A673 (cell line): ENCODE measurements around the gene BLVRA. TPM values are rescaled to one million over a fixed set of nuclear protein-coding genes. Genes with fewer than 3 reads are reported as not detected.
"Not testable (repeated sequence)": the region's sequence is repeated elsewhere in the genome, so short reads cannot be mapped to it uniquely, and the experiment has no call there.

Experiments used
- BruUV-seq: library from RNA; stranded (reverse); fragments of 400-500 nt; replicated peaks from 2 replicates; lab custom pipeline; 2021; lab: Mats Ljungman, UMichigan
- CTCF ChIA-PET: fragments of 300-600 bp; sonication (Branson Sonifier 250); formaldehyde crosslinking; loops from one replicate; lab custom pipeline; 2022; ENCODE audit warnings: antibody characterized with exemption; lab: Charles Lee
- POLR2A ChIA-PET: fragments of 300-600 bp; sonication (Branson Sonifier 250); formaldehyde crosslinking; loops from one replicate; lab custom pipeline; 2022; ENCODE audit warnings: antibody characterized with exemption; ENCODE audit not compliant: low non-redundant PET; lab: Charles Lee
- DNase-seq: peaks from one replicate; pipeline ENCODE4 v3.0.0-alpha.2; 2015; ENCODE audit warnings: low spot score
- H3K27ac ChIP-seq: fragments of 200-600 bp; sonication (generic); 2 replicates; pipeline ENCODE4 v1.5.1; 2016; ENCODE audit warnings: mixed run types, low read depth, mild to moderate bottlenecking, mixed read lengths, antibody characterized with exemption, low read length; ENCODE audit not compliant: poor library complexity, severe bottlenecking
- H3K27me3 ChIP-seq: fragments of 200-600 bp; sonication (generic); replicated peaks from 2 replicates; pipeline ENCODE4 v1.6.1; 2017; ENCODE audit warnings: mixed run types, low read depth, mild to moderate bottlenecking, mixed read lengths, antibody characterized with exemption, low read length; ENCODE audit not compliant: insufficient read depth, poor library complexity
- H3K36me3 ChIP-seq: fragments of 200-600 bp; sonication (generic); 2 replicates; pipeline ENCODE4 v1.6.1; 2016; ENCODE audit warnings: mixed run types, mild to moderate bottlenecking, mixed read lengths, antibody characterized with exemption, low read length; ENCODE audit not compliant: insufficient read depth, poor library complexity, severe bottlenecking
- H3K4me1 ChIP-seq: fragments of 200-600 bp; sonication (generic); 2 replicates; pipeline ENCODE4 v1.6.1; 2017; ENCODE audit warnings: mixed run types, mild to moderate bottlenecking, mixed read lengths, antibody characterized with exemption, low read length; ENCODE audit not compliant: insufficient read depth, poor library complexity, severe bottlenecking
- H3K4me3 ChIP-seq: fragments of 200-600 bp; sonication (generic); 2 replicates; pipeline ENCODE4 v1.5.1; 2016; ENCODE audit warnings: low read depth, mixed run types, mild to moderate bottlenecking, mixed read lengths, low read length; ENCODE audit not compliant: poor library complexity, severe bottlenecking
- H3K9me3 ChIP-seq: fragments of 200-600 bp; sonication (generic); 2 replicates; pipeline ENCODE4 v1.6.1; 2016; ENCODE audit warnings: mixed run types, low read depth, mild to moderate bottlenecking, mixed read lengths, antibody characterized with exemption, low read length; ENCODE audit not compliant: poor library complexity, severe bottlenecking
- CTCF ChIP-seq: fragments of 300-800, 200-600 bp; sonication (generic); conservative IDR thresholded peaks from 2 replicates; pipeline ENCODE4 v1.5.1; 2017; ENCODE audit warnings: low read depth, mild to moderate bottlenecking, antibody characterized with exemption, low read length, moderate library complexity, mixed read lengths
- EZH2 ChIP-seq: fragments of 200-600 bp; sonication (generic); IDR thresholded peaks from 2 replicates; pipeline ENCODE4 v1.6.1; 2017; ENCODE audit warnings: borderline replicate concordance, low read depth, mild to moderate bottlenecking, mixed read lengths, antibody characterized with exemption, low read length; ENCODE audit not compliant: poor library complexity, severe bottlenecking
- intact Hi-C: fragments of 100-400 bp; cut with micrococcal nuclease; formaldehyde crosslinking; loops from one replicate; pipeline ENCODE4 v1.10.0; 2022; ENCODE audit not compliant: unreplicated experiment
- total RNA-seq: library from RNA; stranded (reverse); gene quantifications from 2 replicates; pipeline ENCODE4 v1.2.3, GENCODE V29; 2021

BLVRA gene
- total RNA-seq, 1 experiment from 2014 or later: 20.6 TPM

DNA sequence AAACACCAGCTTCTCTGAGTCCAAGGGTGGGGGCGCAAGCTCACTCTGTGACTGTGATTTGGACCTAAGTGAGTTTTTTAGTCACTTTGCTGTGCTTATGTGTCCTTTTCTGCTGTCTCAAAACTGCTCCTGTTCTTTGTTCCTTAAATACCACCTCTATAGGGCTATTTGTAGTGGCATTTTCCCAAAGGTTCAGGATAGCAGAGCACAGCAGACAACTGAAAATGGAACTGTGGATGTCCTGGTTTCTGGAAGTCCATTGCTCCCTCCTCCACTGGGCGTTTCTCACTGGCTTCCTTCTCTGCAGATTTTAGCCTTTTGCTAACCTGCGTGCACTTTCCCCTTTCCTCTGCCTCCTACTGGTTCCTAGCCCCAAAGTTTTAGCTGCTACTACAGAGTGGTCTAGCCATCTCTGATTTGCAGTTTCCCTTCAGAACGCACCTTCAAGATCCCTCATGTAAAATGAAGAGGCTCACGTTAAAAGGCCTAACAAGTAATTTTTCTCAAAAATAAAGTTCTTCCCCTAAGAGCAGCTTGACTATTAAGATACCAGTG lies 25.6 kb downstream of the BLVRA start:
- no TSS peak for BruUV-seq

DNA sequence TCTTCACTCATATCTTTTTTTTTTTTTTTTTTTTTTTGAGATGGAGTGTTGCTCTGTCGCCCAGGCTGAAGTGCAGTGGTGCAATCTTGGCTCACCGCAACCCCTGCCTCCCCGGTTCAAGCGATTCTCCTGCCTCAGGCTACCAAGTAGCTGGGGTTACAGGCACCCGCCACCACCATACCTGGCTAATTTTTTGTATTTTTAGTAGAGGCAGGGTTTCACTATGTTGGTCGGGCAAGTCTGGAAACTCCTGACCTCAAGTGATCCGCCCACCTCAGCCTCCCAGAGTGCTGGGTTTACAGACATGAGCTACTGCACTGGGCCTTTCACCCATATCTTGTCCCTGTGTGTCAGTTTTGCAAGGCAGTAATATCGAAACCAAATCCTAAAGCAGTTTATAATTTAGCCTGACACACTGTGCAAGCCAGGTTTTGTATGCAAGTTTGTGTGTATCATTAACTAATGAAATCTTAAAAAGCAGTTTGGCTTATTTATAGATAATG lies 26.2 kb downstream of the BLVRA start:
- POLR2A ChIA-PET, CTCF ChIA-PET, H3K36me3 ChIP-seq, H3K4me3 ChIP-seq, H3K27me3 ChIP-seq, H3K4me1 ChIP-seq, BruUV-seq, DNase-seq, H3K9me3 ChIP-seq, H3K27ac ChIP-seq, intact Hi-C loops: not testable (repeated sequence)

More for the DNA sequence above, 25.6 kb downstream of the BLVRA start:
- no peak for DNase-seq
- Histone ChIP-seq H3K4me1 (no peaks in the 10 kb centered on the region), H3K27ac (no peak overlapping the region), H3K27me3 (no peaks in the 10 kb centered on the region), H3K4me3 (no peak overlapping the region), H3K9me3 (no peaks in the 10 kb centered on the region), H3K36me3 (no peaks in the 10 kb centered on the region)
- ChIA-PET POLR2A (no interaction called here), CTCF (no interaction called here)
- TF ChIP-seq EZH2 (no peak), CTCF (no peak)
- intact Hi-C loops: no loop called here

GRCh38 chr7:43785420-43785819 lies 26.9 kb downstream of the BLVRA start:
- intact Hi-C loops: no loop called here
- no peaks in the 10 kb centered on the region for H3K4me1 ChIP-seq
- no peaks in the 10 kb centered on the region for H3K9me3 ChIP-seq
- ChIA-PET CTCF (no interaction called here), POLR2A (no interaction called here)
- no peak overlapping the region for H3K4me3 ChIP-seq
- H3K27me3 ChIP-seq: no peaks in the 10 kb centered on the region
- H3K27ac ChIP-seq: no peak overlapping the region
- no peak for DNase-seq
- TF ChIP-seq CTCF (no peak), EZH2 (no peak)
- H3K36me3 ChIP-seq: no peaks in the 10 kb centered on the region
- BruUV-seq: no TSS peak

GRCh38 chr7:43787771-43788170 lies 29.3 kb downstream of the BLVRA start:
- BruUV-seq: no TSS peak
- no peak for DNase-seq
- no peaks in the 10 kb centered on the region for H3K36me3 ChIP-seq
- CTCF ChIA-PET: no interaction called here
- H3K9me3 ChIP-seq: no peaks in the 10 kb centered on the region
- intact Hi-C loops: no loop called here
- POLR2A ChIA-PET: no interaction called here
- TF ChIP-seq CTCF: no peak
- TF ChIP-seq EZH2: no peak
- H3K4me1 ChIP-seq: no peaks in the 10 kb centered on the region
- H3K27ac ChIP-seq: no peak overlapping the region
- no peaks in the 10 kb centered on the region for H3K27me3 ChIP-seq
- H3K4me3 ChIP-seq: no peak overlapping the region
